G401 (cell line): Measurements from ENCODE around the gene GTF2H3. TPM values are rescaled to one million over a fixed set of nuclear protein-coding genes. Genes with fewer than 3 reads are reported as not detected.

Experiments
- DNase-seq: peaks from one replicate; pipeline ENCODE4 v3.0.0-alpha.2; 2015; ENCODE audit warnings: low spot score
- in situ Hi-C: cut with HindIII; loops from 2 replicates; pipeline ENCODE4 v1.10.0; 2016; ENCODE audit warnings: low sequenced_read_pairs, mixed read lengths
- total RNA-seq: library from RNA; depleted of rRNA; stranded (reverse); fragments of >200 nt; shearing (Covaris generic); gene quantifications from 2 replicates; pipeline ENCODE4 v1.2.3, GENCODE V29; 2014

Gene GTF2H3
- total RNA-seq, 1 experiment from 2014 or later = 37.1 TPM

DNA sequence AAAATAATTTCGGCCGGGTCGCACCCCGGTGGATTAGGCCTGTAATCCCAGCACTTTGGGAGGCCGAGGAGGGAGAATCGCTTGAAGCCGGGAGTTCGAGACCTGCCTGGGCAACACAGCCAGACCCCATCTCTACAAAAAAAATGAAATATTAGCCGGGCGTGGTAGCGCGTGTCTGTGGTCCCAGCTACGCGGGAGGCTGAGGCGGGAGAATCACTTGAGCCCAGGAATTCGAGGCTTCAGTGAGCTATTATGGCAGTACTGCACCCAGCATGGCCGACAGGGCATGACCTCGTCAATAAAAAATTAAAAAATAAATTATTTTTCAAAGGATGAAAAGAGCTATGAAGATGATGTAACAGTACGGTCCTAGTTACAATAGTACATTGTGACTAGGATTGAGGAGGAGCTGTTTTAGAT is 523 bp downstream of the GTF2H3 start:
- in situ Hi-C loops = no loop called here

DNA sequence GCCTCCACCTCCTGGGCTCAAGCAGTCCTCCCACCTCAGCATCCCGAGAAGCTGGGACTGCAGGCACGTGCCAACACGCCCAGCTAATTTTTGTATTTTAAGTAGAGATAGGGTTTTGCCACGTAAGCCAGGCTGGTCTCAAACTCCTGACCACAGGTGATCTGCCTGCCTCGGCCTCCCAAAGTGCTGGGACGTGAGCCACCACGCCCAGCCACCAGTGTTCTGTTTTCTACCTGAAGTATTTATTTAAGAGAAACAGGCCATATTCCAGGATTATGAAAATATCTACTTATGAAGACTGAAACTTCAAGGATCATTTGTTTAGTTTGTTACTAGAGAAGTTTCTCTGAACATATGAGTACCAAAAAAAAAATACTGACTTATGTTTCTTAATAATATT is 10.3 kb downstream of the GTF2H3 start:
- DNase-seq = no peak
- in situ Hi-C loops = no loop called here

More for the DNA sequence above, 523 bp downstream of the GTF2H3 start:
- no peak for DNase-seq

DNA sequence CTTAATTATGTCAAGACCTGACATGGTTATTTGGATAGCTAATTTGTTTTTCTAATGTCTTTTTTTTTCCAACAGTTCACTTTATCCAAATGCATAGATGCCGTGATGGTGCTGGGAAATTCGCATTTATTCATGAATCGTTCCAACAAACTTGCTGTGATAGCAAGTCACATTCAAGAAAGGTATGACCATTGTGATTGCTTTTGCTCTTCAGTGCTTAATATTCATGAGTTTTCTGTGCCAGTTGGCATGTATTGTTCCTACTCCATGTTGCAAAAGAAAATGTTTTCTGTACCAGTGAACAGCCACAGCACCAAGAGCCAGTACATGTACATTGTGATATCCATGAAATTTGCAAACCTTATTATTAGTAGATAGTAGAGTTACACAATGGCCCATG is 11.8 kb downstream of the GTF2H3 start:
- DNase-seq = no peak
- in situ Hi-C loops = no loop called here

DNA sequence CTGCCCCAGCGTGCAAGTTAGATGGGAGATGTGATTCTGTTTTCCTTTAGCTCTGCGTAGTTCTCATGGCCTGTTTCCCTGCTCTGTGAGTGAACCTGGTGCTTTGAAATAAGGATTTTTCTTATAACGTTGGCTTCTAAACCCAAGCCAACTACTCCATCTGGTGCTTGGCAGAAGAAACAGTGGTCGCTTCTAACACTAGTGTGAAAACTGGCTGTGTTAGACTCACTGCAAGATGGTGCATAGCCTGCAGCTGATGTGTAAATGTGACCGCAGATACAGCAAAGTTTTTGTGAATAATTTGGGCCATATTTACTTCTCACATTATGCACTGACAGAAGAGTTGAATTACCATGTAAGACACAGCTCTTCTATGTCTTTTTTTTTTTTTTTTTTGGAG is 12.2 kb downstream of the GTF2H3 start:
- in situ Hi-C loops = no loop called here
- DNase-seq = peak; percentile 89

DNA sequence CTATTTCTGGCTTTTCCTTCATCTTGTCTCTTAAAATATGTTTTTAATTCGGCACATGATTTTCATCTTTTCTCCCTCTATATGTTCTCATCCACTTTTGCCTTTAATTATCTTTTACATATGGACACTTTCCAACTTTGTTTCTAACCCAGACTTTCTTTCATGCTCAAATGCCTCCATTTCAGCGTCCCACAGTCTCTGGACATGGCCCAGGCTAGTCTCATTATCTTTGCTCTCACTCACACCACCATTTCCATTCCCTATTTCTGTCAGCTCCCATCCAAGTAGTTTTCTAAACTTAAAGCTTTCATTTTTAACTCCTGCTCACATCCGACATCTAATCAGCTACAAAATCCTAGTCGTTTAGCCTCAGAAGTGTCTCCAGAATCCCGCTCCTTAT is 14.8 kb downstream of the GTF2H3 start:
- no peak for DNase-seq
- in situ Hi-C loops = no loop called here

DNA sequence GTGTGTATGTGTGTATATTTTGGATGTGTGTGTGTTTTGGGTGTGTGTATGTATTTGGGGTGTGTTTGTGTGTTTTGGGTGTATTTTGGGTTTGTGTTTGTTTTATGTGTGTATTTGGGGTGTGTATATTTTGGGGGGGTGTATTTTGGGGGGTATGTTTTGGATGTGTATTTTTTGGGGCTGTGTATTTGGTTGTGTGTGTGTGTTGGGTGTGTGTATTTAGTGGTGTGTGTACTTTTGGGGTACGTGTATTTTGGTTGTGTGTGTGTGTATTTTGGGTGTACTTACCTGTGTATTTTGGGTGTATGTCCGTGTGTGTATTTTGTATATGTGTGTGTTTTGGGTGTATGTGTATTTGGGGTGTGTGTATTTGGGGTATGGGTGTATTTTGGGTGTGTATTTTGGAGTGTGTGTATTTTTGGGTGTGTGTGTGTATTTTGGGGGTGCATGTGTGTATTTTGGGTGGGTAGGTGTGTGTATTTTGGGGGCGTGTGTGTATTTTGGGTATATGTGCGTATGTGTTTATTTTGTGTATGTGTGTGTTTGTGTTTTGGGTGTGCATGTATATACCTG is 20.6 kb downstream of the GTF2H3 start:
- DNase-seq = no peak
- in situ Hi-C loops = no loop called here

DNA sequence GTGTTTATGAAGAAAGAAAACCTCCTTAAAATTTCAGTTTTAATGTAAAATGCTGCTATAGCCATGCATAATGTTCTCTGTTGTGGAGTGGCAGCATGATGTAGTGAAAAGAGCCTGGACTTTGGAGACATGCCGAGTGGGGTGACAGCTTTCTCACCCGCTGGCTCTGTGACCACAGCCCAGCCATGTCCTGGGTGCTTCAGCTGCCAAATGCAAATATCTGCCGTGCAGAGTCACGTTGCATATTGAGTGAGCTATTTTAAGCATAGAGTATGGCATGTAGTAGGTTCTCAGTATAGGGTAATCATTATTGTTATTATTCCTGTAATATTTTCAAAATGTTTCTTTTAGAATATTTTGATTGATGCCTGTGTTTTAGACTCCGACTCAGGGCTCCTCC is 21.8 kb downstream of the GTF2H3 start:
- in situ Hi-C loops = no loop called here
- DNase-seq = peak; percentile 58

DNA sequence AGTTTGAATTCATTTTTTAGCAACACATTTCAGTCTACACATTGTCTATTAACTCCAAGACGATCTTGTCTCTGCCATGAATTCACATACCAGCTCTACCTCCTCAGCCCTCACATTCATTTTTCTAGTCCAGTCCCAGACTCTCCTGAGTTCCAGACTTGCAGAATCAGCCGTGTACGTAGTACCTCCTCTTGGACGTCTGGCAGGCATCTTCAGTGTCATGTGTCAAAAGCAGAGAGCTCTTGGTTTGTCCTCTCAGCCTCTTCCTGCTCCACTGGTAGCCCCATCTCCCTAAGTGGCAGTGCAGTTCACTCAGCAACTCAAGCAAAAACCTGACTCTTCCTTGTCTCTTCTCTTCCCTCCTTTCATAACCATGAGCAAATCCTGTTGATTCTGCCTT is 22.8 kb downstream of the GTF2H3 start:
- DNase-seq = no peak
- in situ Hi-C loops = no loop called here

DNA sequence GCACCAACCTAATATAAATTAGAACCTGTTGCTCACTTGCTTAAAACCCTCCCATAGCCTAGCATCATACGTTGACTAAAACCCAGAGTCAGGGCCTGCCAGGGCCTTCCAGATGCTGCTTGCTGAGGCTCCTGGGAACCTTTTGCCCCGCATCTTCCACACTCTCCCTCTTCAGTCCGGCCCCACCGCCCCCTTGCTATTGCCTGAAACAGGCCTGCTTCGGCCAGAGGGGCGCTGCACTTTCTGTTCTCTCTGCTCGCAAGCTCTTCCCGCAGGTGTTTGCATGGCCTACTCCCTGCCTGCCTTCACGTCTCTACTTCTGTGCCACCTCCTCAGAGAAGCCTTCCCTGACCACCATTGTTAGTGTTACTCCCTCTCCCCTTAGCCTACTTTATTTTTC is 23.6 kb downstream of the GTF2H3 start:
- in situ Hi-C loops = no loop called here
- DNase-seq = no peak

DNA sequence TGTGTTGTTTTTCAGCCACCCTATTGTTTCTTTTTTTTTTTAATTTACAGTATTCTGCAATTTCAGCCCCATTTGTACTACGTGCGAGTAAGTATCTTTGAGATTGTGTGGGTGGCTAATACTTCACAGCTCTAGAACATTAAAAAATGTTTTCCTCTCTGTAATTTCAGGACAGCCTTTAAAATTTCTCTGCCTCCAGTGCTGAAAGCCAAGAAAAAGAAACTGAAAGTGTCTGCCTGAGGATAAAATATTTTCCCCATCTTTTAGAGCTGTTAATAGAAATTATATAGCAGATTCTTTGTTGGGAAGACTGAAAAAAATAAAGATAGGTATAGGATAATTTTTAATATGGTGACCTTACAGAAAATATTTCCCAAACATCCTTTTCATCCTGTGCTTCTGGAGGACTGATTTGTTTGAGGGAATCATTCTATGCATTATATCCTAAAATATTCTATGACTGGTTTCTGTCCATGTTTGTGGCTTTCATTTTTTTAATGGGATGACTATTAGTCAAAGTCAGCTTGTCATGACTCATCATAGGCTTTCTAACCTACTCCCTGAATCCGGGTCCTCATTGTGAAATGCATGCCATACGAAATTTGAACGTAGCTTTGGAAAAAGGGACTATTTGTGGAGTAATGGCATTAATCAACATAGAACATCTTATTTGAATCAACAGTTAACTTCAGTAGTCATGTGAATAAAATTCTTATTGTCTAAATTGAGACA is 26.5 kb downstream of the GTF2H3 start:
- no peak for DNase-seq
- in situ Hi-C loops = no loop called here

DNA sequence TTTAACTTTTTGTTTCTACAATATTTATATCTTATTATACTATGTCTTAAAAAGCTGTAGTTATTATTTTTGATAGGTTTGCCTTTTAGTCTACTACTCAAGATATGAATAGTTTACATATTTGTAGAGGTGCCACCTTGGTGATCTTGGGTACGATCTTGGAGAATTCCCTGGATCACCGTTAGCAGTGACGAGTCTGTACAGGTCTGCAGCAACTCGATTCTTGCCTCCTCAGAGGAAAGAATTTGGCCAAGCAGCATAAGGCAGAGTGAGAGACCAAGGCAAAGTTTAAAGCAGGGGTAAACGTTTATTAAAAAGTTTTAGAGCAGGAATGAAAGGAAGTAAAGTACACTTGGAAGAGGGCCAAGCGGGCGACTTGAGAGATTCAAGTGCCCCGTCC is 34.1 kb downstream of the GTF2H3 start:
- no peak for DNase-seq
- in situ Hi-C loops = no loop called here

DNA sequence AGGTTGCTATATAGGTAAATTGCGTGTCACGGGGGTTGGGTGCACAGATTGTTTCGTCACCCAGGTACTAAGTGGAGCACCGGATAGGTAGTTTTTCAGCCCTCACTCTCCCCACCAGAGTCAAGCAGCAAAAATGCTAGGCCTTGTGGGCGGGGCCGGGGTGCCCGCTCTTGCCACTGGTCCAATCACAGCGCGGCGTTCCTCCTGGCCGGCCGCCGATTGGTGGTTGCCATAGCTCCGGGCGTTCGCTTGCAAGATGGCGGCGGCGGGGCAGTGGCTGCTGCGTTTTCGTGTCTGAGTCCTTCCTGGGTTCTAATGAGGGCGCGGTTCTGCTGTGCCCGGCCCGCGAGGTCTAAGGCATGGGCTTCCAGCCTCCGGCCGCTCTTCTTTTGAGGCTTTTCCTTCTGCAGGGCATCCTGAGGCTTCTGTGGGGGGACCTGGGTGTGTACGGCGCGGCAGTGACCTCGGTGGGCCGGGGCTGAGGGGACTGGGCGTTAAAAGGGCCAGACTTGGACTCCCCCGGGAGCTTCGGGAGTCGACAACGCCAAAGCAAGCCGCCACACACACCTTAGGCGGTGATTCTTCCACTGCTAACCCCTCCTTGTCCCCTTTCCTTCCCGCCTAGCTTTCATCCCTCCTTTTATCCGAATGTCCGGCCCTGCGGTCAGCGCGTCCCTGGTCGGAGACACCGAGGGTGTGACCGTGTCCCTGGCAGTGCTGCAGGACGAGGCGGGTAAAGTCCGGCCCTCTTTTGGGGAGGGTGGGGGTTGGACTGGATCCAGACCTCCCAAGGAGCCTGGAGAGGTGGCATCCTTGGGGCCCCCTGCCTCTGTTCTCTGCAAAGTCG is 37.5 kb downstream of the GTF2H3 start, which contains the start of gene TCTN2:
Gene TCTN2, plus strand, starts transcription at position 232 of the 847 bp plus-strand sequence. Its CDS starts 128 bp downstream, at position 360.
- peak; percentile 96 for DNase-seq
- in situ Hi-C loops = no loop called here

DNA sequence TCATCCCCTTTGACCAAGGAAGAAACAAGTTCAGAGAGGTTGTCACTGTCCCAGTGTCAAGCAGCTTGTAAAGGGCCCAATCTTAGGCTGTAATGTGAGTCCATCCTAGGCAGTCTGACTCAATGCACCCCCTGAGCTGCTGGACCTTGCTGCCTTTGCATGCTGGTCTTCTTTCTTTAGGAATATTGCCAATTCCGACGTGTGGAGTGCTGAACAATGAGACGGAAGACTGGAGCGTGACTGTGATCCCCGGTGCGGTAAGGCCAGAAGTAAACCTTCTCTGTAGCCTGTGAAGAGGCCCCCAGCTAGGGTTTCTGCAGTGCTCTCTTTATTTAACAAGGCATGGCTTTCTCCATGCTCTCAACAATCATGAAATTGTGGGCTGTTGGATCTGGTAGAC is 38.2 kb downstream of the GTF2H3 start:
- in situ Hi-C loops = no loop called here
- DNase-seq = no peak

DNA sequence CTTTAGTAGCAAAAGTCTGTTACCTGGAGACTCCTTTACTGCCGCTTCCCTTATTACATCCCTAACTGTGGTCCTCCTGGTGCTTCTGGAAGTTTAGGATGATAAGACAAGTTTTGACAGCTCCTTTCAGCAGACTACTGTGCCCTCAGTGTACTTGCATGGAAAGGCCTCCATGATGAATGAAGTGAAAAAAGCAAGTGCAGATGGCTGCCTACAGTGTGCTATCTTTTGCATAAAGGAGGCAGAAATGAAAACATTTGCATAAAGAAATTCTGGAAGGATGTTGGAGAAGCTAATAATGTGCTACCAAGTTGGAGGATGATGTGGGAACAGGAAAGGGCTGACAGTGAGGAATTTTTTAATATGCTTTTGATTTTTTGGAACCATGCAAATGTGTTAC is 41.8 kb downstream of the GTF2H3 start:
- in situ Hi-C loops = no loop called here
- DNase-seq = no peak

DNA sequence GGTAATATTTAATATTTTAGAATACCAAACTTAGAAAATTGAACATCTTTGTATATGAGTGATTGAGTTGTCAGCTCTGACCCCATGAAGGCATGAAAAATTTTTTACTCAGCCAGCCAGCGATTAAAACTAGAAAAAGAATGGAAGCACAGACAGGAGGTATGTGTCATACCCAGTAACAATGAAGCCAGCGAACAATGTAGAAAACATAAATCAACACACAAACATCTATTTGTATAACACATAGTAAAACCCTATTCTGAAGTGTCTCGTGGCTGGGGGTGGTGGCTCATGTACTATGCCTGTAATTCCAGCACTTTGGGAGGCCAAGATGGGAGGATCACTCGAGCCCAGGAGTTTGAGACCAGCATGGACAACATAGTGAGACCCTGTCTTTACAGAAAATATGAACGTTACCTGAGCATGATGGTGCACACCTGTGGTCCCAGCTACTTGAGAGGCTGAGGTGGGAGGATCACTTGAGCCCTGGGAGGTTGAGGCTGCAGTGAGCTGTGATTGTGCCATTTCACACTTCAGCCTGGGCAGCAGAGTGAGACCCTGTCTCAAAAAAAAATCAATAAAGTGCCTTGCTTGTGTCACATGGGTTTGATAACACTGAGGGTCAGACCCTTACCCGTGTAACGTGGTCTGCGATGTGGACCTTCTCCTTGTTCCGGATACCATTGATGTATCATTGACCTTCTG is 43.1 kb downstream of the GTF2H3 start:
- in situ Hi-C loops = no loop called here
- DNase-seq = no peak

DNA sequence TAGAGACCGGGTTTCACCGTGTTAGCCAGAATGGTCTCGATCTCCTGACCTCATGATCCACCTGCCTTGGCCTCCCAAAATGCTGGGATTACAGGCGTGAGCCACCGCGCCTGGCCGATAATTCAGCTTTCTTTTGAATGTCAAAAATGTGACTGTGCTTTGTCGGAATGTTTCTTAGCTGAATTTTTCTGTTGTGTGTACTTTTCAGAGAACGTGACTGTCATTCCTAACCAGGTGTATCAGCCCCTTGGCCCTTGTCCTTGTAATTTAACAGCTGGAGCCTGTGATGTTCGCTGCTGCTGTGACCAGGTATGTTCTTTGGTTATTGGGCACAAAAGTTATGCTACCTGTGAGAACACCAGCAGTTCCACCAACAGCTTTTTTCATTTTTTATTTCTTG is 45.4 kb downstream of the GTF2H3 start:
- DNase-seq = no peak
- in situ Hi-C loops = no loop called here

DNA sequence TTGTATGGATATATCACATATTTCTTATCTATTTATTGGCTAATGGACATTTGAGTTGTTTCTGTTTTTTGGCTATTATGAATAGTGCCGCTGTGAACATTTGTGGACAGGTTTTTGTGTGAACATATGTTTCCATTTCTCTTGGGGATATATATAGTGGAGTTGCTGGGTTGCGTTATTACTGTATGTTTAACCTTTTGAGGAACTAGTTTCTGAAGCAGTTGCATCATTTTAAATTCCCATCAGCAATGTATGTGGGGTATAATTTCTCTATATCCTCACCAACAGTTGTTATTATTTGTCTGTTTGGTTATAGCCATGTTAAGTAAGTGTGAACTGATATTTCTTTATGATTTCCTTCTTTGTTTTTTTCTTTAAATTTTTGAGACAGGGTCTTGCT is 48.0 kb downstream of the GTF2H3 start:
- in situ Hi-C loops = no loop called here

DNA sequence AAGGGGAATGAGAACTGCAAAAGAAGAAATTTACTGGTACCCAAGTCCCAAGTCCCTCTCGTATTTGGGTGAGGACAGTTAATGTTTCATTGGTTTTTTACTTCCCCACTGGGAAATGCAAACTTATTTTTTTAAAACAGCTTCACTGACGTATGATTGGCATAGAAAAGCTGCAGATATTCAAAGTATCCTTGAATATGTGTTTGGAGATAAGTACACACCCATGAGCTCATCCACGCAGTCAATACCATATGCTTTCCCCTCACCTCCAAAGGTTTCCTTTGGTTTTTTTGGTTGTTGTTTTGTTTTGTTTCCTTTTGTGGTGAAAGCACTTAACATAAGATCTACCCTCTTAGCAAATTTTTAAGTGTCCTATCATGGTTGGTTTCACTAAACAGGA is 50.3 kb downstream of the GTF2H3 start:
- DNase-seq = no peak
- in situ Hi-C loops = no loop called here

More for the DNA sequence above, 48.0 kb downstream of the GTF2H3 start:
- DNase-seq = no peak

DNA sequence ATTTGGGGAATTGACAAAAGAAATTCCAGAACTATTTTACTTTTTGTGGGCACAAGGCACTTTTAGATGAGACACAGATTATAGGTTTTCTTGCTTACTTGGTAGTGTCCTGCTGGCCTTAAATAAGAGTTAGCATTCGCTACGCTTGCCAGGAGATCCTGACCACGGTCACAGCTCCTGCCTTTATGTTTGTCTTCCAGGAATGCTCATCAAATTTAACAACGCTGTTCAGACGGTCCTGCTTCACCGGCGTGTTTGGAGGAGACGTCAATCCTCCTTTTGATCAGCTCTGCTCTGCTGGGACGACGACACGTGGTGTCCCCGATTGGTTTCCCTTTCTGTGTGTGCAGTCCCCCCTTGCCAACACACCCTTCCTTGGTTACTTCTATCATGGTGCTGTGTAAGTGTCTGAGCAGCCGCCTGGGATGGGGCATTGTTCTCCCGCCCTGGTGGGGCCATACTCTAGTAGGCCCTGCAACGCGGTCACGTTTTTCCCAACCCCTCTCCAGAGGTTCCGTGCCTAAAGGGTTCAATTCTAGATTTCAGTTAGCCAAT is 53.1 kb downstream of the GTF2H3 start:
- DNase-seq = no peak
- in situ Hi-C loops = no loop called here
